Fibroblast of lung (primary cell): ENCODE data around the gene DIPK2A. TPM values are rescaled to one million over a fixed set of nuclear protein-coding genes. Genes with fewer than 3 reads are reported as not detected.

ENCODE experiments used
- DNase-seq, 2 donors: peaks; one replicate each; pipeline versions ENCODE4 v3.0.0 to v3.0.0-alpha.2; 2010; ENCODE audit warnings: low read depth in 2 of 2
- H2AFZ ChIP-seq: 2 replicates; pipeline ENCODE4 v1.5.1; 2012; ENCODE audit warnings: low read length, control low read depth, inconsistent platforms
- H3K27ac ChIP-seq: 2 replicates; pipeline ENCODE4 v1.5.1; 2011; ENCODE audit warnings: low read length, control low read depth; ENCODE audit not compliant: insufficient read depth
- H3K27me3 ChIP-seq: 2 replicates; pipeline ENCODE4 v1.5.1; 2011; ENCODE audit warnings: mild to moderate bottlenecking, low read length; ENCODE audit not compliant: control insufficient read depth, insufficient read depth
- H3K36me3 ChIP-seq: 2 replicates; pipeline ENCODE4 v1.5.1; 2011; ENCODE audit warnings: low read length; ENCODE audit not compliant: control insufficient read depth, insufficient read depth
- H3K4me1 ChIP-seq: 2 replicates; pipeline ENCODE4 v1.5.1; 2011; ENCODE audit warnings: low read length; ENCODE audit not compliant: control insufficient read depth, insufficient read depth; ENCODE audit errors: extremely low read depth
- H3K4me2 ChIP-seq: 2 replicates; pipeline ENCODE4 v1.5.1; 2011; ENCODE audit warnings: low read length, control low read depth; ENCODE audit not compliant: insufficient read depth; ENCODE audit errors: extremely low read depth
- H3K4me3 ChIP-seq, 4 experiments: fragments of 200-600 bp in 1 of 4; sonication (generic) in 1 of 4; replicated peaks in 1 of 4; 2 replicates each; pipeline ENCODE4 v1.5.1; 2011 to 2016; ENCODE audit warnings: low read length in 4 of 4, low read depth in 3 of 4, mild to moderate bottlenecking in 3 of 4, control low read depth in 2 of 4, inconsistent platforms in 1 of 4, mixed read lengths in 1 of 4; ENCODE audit not compliant: insufficient read depth in 1 of 4; ENCODE audit errors: control extremely low read depth in 1 of 4
- H3K79me2 ChIP-seq: 2 replicates; pipeline ENCODE4 v1.5.1; 2012; ENCODE audit warnings: mild to moderate bottlenecking, low read length, inconsistent platforms; ENCODE audit not compliant: control insufficient read depth, insufficient read depth
- H3K9ac ChIP-seq: 2 replicates; pipeline ENCODE4 v1.5.1; 2011; ENCODE audit warnings: mild to moderate bottlenecking, low read length, control low read depth; ENCODE audit not compliant: insufficient read depth
- H3K9me3 ChIP-seq: 2 replicates; pipeline ENCODE4 v1.5.1; 2012; ENCODE audit warnings: low read depth, low read length; ENCODE audit not compliant: control insufficient read depth, insufficient read depth
- H4K20me1 ChIP-seq: 2 replicates; pipeline ENCODE4 v1.5.1; 2011; ENCODE audit warnings: low read length; ENCODE audit not compliant: control insufficient read depth, insufficient read depth; ENCODE audit errors: extremely low read depth
- CTCF ChIP-seq, 2 donors: IDR thresholded peaks in 1 of 2; conservative IDR thresholded peaks in 1 of 2; 1 replicate in 1 of 2; 2 replicates in 1 of 2; pipeline ENCODE4 v1.5.1; 2011 to 2012; ENCODE audit warnings: low read length in 2 of 2, control low read depth in 1 of 2, inconsistent platforms in 1 of 2, low read depth in 1 of 2, mild to moderate bottlenecking in 1 of 2
- EZH2 ChIP-seq: IDR thresholded peaks from 2 replicates; pipeline ENCODE4 v1.5.1; 2012; ENCODE audit warnings: low read length, control low read depth, mild to moderate bottlenecking; ENCODE audit errors: missing control alignments
- polyA plus RNA-seq, 2 donors: library from polyadenylated mRNA; depleted of rRNA in 1 of 2; stranded (reverse) in 1 of 2; unstranded in 1 of 2; fragments of >200 nt; gene quantifications; 2 replicates each; pipeline ENCODE4 v1.2.1, GENCODE V29; 2011 to 2012; ENCODE audit warnings: missing spikeins in 1 of 2
- total RNA-seq: library from RNA; depleted of rRNA; stranded (reverse); fragments of >200 nt; gene quantifications from 2 replicates; pipeline ENCODE4 v1.2.1, GENCODE V29; 2014

Gene DIPK2A
- total and polyA plus RNA-seq, 2 donors (not counting 1 experiment from before 2014, with no cell fraction given): 26.4 to 96.1 TPM

- Histone ChIP-seq H3K4me2 (no peak overlapping the region), H3K4me3 (no peak overlapping the region), H3K36me3 (no peaks in the 10 kb centered on the region), H3K9ac (no peak overlapping the region), H3K79me2 (no peaks in the 10 kb centered on the region), H3K27ac (no peak overlapping the region), H3K27me3 (no peaks in the 10 kb centered on the region), H2AFZ (no peak overlapping the region), H3K4me1 (no peaks in the 10 kb centered on the region), H4K20me1 (no peaks in the 10 kb centered on the region), H3K9me3 (no peaks in the 10 kb centered on the region)
- no peak for DNase-seq
- no peak for TF ChIP-seq EZH2
- no peak for TF ChIP-seq CTCF (conservative IDR thresholded peaks at IDR 0.05 in 1 of 2, IDR thresholded peaks at IDR 0.05 in 1 of 2; ENCODE audit: low read depth in 1 of 2, low read length in 2 of 2)
These were observed 38.7 kb downstream of the DIPK2A start for GRCh38 chr3:144010371-144010770.

- no peak overlapping the region for H3K27ac ChIP-seq
- DNase-seq: peak in 1 of 2 donors; percentile 40
- no peaks in the 10 kb centered on the region for H3K4me1 ChIP-seq
- H3K4me2 ChIP-seq: no peak overlapping the region
- H3K9me3 ChIP-seq: no peaks in the 10 kb centered on the region
- H4K20me1 ChIP-seq: no peaks in the 10 kb centered on the region
- H3K36me3 ChIP-seq: no peaks in the 10 kb centered on the region
- no peak for TF ChIP-seq CTCF (conservative IDR thresholded peaks at IDR 0.05 in 1 of 2, IDR thresholded peaks at IDR 0.05 in 1 of 2; ENCODE audit: low read depth in 1 of 2, low read length in 2 of 2)
- TF ChIP-seq EZH2: no peak
- no peak overlapping the region for H3K9ac ChIP-seq
- no peak overlapping the region for H3K4me3 ChIP-seq
- no peaks in the 10 kb centered on the region for H3K27me3 ChIP-seq
- no peak overlapping the region for H2AFZ ChIP-seq
- no peaks in the 10 kb centered on the region for H3K79me2 ChIP-seq
These were observed 39.7 kb downstream of the DIPK2A start for GRCh38 chr3:144011251-144011799.

- Histone ChIP-seq H3K27me3 (no peaks in the 10 kb centered on the region), H4K20me1 (no peaks in the 10 kb centered on the region), H3K36me3 (no peaks in the 10 kb centered on the region), H3K9me3 (no peaks in the 10 kb centered on the region), H3K4me3 (no peak overlapping the region), H3K4me2 (no peak overlapping the region), H3K79me2 (no peaks in the 10 kb centered on the region), H3K4me1 (no peaks in the 10 kb centered on the region), H2AFZ (no peak overlapping the region), H3K9ac (no peak overlapping the region), H3K27ac (no peak overlapping the region)
- no peak for DNase-seq
- TF ChIP-seq CTCF (conservative IDR thresholded peaks at IDR 0.05 in 1 of 2, IDR thresholded peaks at IDR 0.05 in 1 of 2; ENCODE audit: low read depth in 1 of 2, low read length in 2 of 2) (no peak), EZH2 (no peak)
These were observed 43.5 kb downstream of the DIPK2A start for GRCh38 chr3:144015133-144015532.
